Astrocyte of the spinal cord (primary cell): ENCODE data around the gene TBC1D22A.

Experiments used
- DNase-seq: peaks from one replicate; pipeline ENCODE4 v3.0.0; 2011; ENCODE audit warnings: low read depth, low spot score
- H3K4me3 ChIP-seq: 2 replicates; pipeline ENCODE4 v1.5.1; 2011; ENCODE audit warnings: low read depth, mild to moderate bottlenecking, low read length, moderate library complexity
- in situ Hi-C: cut with HindIII; loops from 2 replicates; pipeline ENCODE4 v1.10.0; 2017; ENCODE audit warnings: low sequenced_read_pairs
- TF ChIP-seq, protein P1 (sequence below): IDR thresholded peaks from 2 replicates; pipeline ENCODE4 v1.5.1; 2012; ENCODE audit warnings: low read depth, mild to moderate bottlenecking, low read length, inconsistent platforms

TBC1D22A gene

GRCh38 chr22:46990937-46991550 lies 228.6 kb downstream of the TBC1D22A start:
- TF ChIP-seq, protein P1, sequence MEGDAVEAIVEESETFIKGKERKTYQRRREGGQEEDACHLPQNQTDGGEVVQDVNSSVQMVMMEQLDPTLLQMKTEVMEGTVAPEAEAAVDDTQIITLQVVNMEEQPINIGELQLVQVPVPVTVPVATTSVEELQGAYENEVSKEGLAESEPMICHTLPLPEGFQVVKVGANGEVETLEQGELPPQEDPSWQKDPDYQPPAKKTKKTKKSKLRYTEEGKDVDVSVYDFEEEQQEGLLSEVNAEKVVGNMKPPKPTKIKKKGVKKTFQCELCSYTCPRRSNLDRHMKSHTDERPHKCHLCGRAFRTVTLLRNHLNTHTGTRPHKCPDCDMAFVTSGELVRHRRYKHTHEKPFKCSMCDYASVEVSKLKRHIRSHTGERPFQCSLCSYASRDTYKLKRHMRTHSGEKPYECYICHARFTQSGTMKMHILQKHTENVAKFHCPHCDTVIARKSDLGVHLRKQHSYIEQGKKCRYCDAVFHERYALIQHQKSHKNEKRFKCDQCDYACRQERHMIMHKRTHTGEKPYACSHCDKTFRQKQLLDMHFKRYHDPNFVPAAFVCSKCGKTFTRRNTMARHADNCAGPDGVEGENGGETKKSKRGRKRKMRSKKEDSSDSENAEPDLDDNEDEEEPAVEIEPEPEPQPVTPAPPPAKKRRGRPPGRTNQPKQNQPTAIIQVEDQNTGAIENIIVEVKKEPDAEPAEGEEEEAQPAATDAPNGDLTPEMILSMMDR: no peak
- in situ Hi-C loops: no loop called here
- no peak for DNase-seq
- no peak overlapping the region for H3K4me3 ChIP-seq

DNA sequence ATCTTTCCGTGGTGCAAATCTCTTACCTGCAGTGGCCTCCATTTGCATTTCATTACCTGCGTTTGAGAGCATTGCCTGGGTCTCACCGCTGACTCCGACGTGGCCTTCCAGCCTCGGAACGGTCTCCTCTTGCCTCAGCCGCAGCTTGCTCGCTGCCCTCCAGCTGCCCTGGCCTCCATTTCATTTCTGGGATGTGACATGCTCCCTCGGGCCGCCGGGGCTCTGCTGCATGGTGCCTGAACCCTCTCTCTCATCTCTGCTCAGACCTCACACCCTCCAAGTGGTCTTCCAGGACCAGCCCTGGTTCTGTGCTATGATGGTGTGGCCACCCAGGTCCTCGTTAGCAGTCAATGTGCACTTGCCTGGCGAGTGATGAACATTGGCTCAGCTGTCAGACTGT lies 229.2 kb downstream of the TBC1D22A start:
- in situ Hi-C loops: no loop called here
- no peak for DNase-seq
- no peak overlapping the region for H3K4me3 ChIP-seq
- TF ChIP-seq, protein P1: no peak

GRCh38 chr22:46992121-46992731 lies 229.8 kb downstream of the TBC1D22A start:
- no peak for DNase-seq
- in situ Hi-C loops: no loop called here
- H3K4me3 ChIP-seq: no peak overlapping the region
- TF ChIP-seq, protein P1: no peak

GRCh38 chr22:46993633-46994032 lies 231.2 kb downstream of the TBC1D22A start:
- TF ChIP-seq, protein P1: no peak
- H3K4me3 ChIP-seq: no peak overlapping the region
- no peak for DNase-seq
- in situ Hi-C loops: no loop called here

- no peak for DNase-seq
- in situ Hi-C loops: no loop called here
- TF ChIP-seq, protein P1: no peak
- H3K4me3 ChIP-seq: no peak overlapping the region
Observed at GRCh38 chr22:46994265-46994664, 231.8 kb downstream of the TBC1D22A start.

GRCh38 chr22:46994983-46995382 lies 232.5 kb downstream of the TBC1D22A start:
- TF ChIP-seq, protein P1: no peak
- no peak for DNase-seq
- no peak overlapping the region for H3K4me3 ChIP-seq
- in situ Hi-C loops: no loop called here
